Middle frontal gyrus (tissue), 1 donor: ENCODE measurements around the gene IL23R.

Experiments used
- DNase-seq: peaks from one replicate; pipeline ENCODE4 v3.0.0-alpha.2; 2015; ENCODE audit warnings: low spot score; ENCODE audit errors: extremely low spot score

The IL23R gene

GRCh38 chr1:67228791-67229190 is 62.5 kb downstream of the IL23R start:
- no peak for DNase-seq

DNA sequence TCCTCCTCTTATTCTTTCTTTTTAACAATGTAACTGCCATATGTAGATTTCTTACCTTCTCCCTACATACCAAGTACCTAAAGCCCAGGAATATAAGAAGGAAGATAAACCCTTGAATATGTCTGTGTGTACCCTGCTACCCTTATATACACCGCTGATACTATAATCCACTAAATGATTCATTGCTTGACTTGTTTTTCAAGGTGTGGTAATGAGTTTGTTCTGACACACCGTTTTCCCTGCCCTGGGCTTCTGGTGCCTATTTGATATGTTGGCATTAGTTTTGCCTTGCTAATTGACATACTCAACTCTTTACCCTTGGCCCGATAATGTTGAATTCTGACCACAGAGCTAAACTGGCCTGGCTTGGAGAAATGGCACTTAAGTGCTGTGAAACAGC is 64.3 kb downstream of the IL23R start:
- no peak for DNase-seq

DNA sequence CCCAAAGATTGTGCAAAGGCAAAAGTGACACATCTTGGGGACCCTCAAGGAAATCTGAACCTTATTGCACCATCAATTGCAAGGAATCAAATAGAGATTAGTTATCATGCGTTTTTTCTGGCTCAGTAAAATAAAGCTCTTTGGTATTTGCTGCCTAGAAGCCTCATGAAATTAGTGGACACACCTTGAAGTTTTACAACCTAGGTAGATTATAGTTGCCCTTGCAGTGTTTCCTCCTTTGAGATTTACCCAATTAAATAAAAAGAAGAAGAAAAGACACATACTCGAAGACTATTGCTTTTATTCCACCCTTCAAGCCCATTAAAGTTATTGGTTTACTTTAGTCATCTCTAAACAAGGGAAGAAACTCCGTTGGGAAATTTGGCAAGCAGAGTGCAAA is 70.0 kb downstream of the IL23R start:
- no peak for DNase-seq

- DNase-seq: no peak
Measured at GRCh38 chr1:67239738-67240137, 73.5 kb downstream of the IL23R start.

DNA sequence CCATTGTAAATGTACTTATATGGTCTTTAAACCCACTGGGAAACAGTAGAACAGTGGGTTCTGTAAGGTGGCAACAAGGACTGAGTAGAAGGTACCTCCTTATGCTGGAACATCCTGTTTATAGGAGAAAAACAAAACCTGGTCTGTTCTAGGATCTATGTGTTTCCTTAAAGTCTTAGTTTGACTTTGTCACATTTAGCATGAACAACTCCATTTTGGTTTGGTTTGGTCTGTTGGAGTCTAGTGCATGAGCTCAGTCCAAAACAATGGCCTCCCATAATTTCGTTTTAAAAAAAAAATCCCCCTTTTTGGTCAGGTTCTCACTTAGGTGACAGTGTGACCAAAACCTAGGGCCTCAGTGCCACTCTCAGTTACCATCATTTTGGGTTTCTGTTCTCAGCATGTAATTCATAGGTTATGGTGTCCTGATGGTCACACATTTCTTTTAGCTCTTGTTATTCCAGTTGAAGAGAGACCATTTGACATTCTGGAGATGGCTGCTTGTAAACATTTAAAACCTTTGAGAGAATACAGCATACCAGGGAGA is 75.0 kb downstream of the IL23R start:
- DNase-seq: no peak

GRCh38 chr1:67242016-67242415 is 75.8 kb downstream of the IL23R start:
- no peak for DNase-seq

DNA sequence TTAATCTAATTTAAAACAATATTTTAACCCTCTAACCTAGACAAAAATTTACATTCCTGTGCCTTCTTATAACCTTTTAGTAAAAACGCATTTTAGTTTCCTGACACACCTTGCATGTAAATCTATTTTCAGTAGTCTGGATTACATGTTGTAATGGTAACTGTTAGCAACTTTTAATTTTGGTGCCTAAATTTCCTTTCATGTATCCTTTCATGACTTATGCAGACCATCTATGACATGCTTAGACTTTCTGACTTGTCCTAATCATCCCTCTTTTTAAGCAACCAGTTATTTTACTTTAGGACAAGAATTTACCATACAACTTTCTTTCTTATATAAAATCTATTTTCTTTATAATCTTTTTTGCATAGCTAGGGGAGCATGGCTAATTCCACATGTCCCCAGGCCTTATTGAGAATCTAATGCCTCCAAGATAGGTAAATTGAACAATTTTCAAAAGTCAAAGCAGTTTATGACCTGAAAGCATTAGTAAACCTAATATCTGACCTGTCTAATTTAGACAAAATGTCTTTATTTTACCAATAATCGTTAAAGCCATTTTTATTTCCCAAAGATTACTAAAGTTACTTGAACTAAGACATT is 83.9 kb downstream of the IL23R start:
- DNase-seq: no peak

GRCh38 chr1:67256291-67257172 is 90.3 kb downstream of the IL23R start:
- no peak for DNase-seq

GRCh38 chr1:67257173-67257535 is 90.9 kb downstream of the IL23R start:
- DNase-seq: no peak

- DNase-seq: no peak
Measured at GRCh38 chr1:67261680-67262079, 95.4 kb downstream of the IL23R start.

- DNase-seq: no peak
Measured at GRCh38 chr1:67262735-67263134, 96.5 kb downstream of the IL23R start.

DNA sequence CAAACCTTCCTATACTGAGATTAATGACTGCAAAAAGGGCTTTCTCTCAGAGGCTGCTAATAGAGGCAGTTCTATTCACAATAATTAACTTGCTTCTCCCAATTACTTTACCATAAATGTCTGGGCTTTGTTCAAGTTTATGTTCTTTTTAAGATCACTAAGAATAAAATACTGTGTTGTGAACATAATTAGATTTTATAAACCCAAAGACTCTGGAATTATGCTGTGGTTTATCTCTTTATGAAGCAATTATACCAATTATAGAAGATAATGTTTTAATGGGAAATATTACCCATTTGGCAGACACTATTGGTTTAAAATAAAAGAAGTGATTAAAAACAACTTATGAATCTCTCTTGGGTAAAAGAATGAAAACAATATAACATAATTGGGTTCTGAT is 97.9 kb downstream of the IL23R start:
- DNase-seq: no peak

DNA sequence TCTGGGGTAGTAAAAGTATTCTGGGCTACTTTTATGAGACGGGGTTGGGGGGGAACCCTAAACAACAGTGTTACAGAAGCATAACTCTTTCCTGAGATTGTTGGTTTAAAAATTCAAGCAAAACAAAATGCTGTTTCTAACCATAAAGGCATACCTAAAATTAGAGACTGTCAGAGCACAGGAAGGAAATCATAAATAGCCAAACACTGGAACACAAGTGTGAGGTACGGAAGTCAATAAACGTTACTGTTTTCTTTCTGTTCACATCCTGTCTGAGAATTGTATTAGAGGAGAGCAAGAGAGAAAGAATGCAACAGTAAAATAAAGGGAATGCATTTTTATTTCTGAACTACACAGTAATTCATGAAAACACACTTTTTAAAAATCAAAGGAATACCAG is 98.6 kb downstream of the IL23R start:
- DNase-seq: no peak

DNA sequence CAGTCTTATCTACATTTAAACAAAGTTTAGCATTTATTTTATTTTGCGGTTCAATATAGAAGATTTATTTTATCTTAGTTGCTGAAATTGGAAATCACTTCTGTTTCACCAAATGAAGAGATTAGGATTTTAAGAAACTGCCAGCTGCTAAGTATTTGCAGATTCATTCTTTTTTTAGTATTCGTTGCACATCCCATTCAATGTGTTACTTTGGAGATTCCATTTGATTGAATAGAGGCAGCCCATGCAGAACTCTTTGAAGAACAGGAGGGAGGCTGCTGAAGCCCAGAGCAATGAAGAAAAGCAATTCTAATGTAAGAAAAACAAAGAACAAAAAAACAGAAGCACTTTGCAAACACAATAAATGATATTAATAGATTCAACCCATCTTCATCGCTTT is 102.8 kb downstream of the IL23R start:
- no peak for DNase-seq

DNA sequence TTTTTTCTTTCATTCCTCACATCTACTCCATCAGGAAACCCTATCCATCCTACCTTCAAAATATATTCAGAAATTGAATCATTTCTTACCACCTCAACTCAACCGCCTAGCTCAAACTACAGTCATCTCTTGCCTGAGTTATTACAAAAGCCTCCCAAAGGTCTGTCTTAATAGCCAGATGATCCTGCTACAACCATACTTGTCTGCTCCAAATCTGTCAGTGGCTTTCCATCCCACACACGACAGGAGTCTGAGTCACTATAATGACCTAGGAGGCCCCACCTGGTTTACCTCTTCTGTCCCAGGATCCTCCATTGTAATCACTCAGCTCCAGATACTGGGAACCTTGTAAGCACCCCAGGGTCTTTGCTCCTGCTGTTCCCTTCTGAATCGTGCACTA is 104.3 kb downstream of the IL23R start:
- no peak for DNase-seq

DNA sequence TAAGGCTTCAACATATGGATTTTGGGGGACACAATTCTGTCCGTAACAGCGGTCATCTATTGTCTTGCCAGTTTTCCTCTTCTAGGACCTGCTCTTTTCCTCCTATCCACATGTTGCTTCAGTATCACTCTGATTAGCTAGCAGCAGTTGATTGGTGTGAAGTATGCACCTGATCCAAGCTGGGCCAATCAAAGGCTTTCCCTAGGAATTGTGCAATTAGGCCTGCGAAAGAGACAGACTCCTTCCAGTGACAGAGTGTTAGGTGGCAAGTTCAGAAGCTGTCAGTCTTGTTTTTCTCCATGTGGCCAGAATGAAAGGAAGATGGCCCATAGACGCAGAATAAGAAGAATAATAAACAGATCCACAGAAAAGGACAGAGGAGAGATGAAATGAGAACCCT is 107.3 kb downstream of the IL23R start:
- no peak for DNase-seq

DNA sequence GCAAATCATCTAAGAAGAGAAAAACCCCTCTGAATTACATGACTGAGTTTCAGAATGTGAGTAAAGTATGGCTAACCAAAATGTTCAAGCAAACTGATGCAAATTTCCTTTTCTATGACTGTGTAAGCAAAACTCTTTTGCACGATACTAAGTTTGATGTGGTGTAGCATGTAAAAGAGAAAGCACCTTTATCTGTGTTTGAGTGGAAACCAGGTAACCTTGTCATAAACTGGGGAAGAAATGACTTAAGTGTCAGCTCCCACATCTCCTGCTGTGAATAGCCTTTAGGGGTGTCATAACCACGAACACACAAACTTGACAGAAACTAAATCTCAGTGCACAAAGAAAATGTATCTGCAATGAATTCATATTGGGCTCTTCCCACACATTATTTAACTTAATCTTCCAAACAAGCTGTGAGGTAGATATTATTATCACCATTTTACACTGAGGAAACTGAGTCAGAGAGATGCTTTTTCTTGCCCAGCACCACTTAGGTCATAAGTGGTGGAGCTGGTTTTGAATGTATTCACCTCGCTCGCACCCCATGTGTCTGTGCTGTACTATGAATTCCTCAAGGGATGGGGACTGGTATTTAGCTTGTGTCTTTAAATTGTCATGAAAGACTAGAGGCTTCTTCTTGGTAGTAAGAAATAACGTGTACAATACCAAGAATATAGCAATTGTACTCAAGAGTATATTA is 108.5 kb downstream of the IL23R start:
- DNase-seq: no peak

DNA sequence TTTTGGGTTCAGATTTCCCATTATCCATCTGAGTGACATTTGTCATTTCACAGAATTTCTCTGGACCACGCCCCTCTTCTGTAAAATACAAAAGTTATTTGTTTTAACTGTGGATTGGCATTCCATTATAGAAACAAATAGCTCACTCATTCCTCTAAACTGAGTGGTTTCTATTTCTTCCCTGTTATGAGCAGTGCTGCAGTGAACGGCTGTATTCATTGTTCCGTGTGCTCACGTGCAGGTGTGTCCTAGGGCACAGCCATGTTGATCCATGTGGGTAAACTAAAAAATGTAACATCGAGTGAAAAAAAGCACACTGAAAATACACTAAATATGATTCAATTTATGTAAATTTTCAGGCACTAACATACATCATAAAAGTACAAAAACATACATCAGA is 114.4 kb downstream of the IL23R start:
- DNase-seq: no peak

DNA sequence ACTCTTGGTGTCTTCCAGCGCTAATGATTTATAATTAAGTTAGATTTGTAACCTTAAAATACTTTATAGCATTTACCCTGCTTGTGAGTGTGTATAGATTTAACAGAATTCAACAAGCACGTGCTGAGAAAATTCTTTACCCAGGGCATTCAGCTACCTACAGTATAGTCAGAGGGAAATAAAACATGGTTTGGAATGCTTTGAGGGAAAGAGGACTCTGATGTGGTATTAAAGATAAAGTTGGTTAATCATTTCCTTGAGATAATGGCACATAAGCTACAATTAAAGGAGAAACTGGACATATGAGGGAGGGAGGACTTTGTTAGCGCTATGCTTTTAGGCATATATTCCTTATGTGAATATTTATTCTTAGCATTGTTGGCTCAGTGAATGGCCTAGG is 115.0 kb downstream of the IL23R start:
- no peak for DNase-seq

- no peak for DNase-seq
Measured at GRCh38 chr1:67285780-67286488, 119.7 kb downstream of the IL23R start.

DNA sequence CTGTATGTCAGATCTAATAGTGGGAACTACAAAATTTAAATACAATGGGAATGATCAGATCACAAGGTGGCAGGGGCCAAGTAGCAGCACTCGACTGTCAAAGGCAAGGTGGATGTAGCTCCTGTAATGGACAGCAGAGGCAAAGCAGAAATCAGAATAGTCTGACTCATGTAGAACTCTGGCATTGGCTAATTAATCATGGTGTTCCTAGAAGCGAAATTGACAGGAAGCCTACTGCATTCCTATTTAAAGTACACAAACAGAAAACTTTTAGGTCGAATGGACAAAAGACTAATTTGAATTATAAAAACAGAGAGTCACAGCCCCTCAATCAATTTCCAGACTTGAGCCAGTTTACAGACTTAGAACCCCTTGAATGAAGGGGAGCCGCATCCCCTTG is 124.0 kb downstream of the IL23R start:
- no peak for DNase-seq
